Heart left ventricle (tissue), 16 donors: ENCODE data around the gene SMURF1. TPM values are rescaled to one million over a fixed set of nuclear protein-coding genes. Genes with fewer than 3 reads are reported as not detected.

Source experiments
- ATAC-seq, 4 donors: fragments of 200-7000 bp; cut with Tn5 transposase; one replicate each; pipeline ENCODE4 v1.9.1; 2020 to 2022; ENCODE audit warnings: moderate library complexity in 4 of 4, mild to moderate bottlenecking in 3 of 4, moderate number of reproducible peaks in 1 of 4
- DNase-seq, 5 donors: peaks; one replicate each; pipeline ENCODE4 v3.0.0-alpha.2; 2020
- H3K27ac ChIP-seq, 12 donors: fragments of 200-600 bp; sonication (generic) in 4 of 12; one replicate each; pipeline versions ENCODE4 v1.5.0 to v1.8.0; 2016 to 2022; ENCODE audit warnings: mild to moderate bottlenecking in 2 of 12
- H3K27me3 ChIP-seq, 9 donors: fragments of 200-600 bp; sonication (generic) in 2 of 9; one replicate each; pipeline versions ENCODE4 v1.5.1 to v1.8.0; 2016 to 2022; ENCODE audit warnings: mild to moderate bottlenecking in 3 of 9
- H3K36me3 ChIP-seq, 9 donors: fragments of 200-600 bp; sonication (generic) in 2 of 9; one replicate each; pipeline versions ENCODE4 v1.5.0 to v1.8.0; 2018 to 2022; ENCODE audit warnings: mild to moderate bottlenecking in 2 of 9
- H3K4me1 ChIP-seq, 12 donors: fragments of 200-600 bp; sonication (generic) in 4 of 12; one replicate each; pipeline versions ENCODE4 v1.5.0 to v1.8.0; 2016 to 2022; ENCODE audit warnings: mild to moderate bottlenecking in 3 of 12
- H3K4me3 ChIP-seq, 12 donors: fragments of 200-600 bp; sonication (generic) in 4 of 12; one replicate each; pipeline versions ENCODE4 v1.5.0 to v1.8.0; 2017 to 2022; ENCODE audit warnings: mild to moderate bottlenecking in 9 of 12, moderate library complexity in 4 of 12
- H3K9me3 ChIP-seq, 12 donors: fragments of 200-600 bp; sonication (generic) in 4 of 12; one replicate each; pipeline versions ENCODE4 v1.5.0 to v1.8.0; 2016 to 2022; ENCODE audit warnings: mild to moderate bottlenecking in 1 of 12
- POLR2A ChIP-seq, 2 donors: fragments of 450-650 bp; IDR thresholded peaks; one replicate each; pipeline ENCODE4 v1.6.1; 2017; ENCODE audit warnings: antibody characterized with exemption in 2 of 2, mild to moderate bottlenecking in 2 of 2, moderate library complexity in 2 of 2
- WGBS, 4 donors: extraction: QIAGEN DNeasy Blood & Tissue Kit in 2 of 4; methylation state at CpG; one replicate each; pipeline versions ENCODE4 v1.1.5 to v1.1.7; 2013 to 2018; 5-methylcytosine and 5-hydroxymethylcytosine counted together
- intact Hi-C, 10 donors: fragments of 100-400 bp; cut with DNase I; formaldehyde crosslinking; loops; one replicate each; pipeline versions ENCODE4 v1.11.1 to v1.14.2; 2022
- polyA plus RNA-seq, 2 donors: library from polyadenylated mRNA; stranded (reverse); fragments of 200-250 nt; gene quantifications; one replicate each; pipeline ENCODE4 v1.2.3, GENCODE V29; 2013
- total RNA-seq, 9 donors: library from RNA; depleted of rRNA in 2 of 9; stranded (reverse); fragments of >200 nt in 2 of 9; fragmentation: NEBNext Ultra II Directional in 3 of 9; extraction: Animal tissue kit (Norgen Biotek cat#: 25700) in 3 of 9; gene quantifications; one replicate each; pipeline versions ENCODE4 v1.1.0 to v1.2.4, GENCODE V29; 2016 to 2023
- TF ChIP-seq, protein P1 (sequence below), 12 donors: fragments of 200-600 bp; sonication (generic) in 4 of 12; IDR thresholded peaks; one replicate each; pipeline versions ENCODE4 v1.5.0 to v1.8.0; 2018 to 2022; ENCODE audit warnings: antibody characterized with exemption in 12 of 12, mild to moderate bottlenecking in 5 of 12
- donor health status: ischemic (EF 13 %, LVEDD 7.1; RV severe dilation, severe dysfunction).
- donor health status: healthy with polysubstance abuse.
- donor health status: DM: no; HTN: yes; CAD: no.
- donor health status: DM: no; HTN: no; CAD: no.
- donor health status: ischemic (EF 25% LVEDD 6.9; RV normal size, moderate dysfunction).
- donor health status: ischemic (EF 25% LVEDD 5.7; RV mildly dilated, moderate dysfunction).
- donor health status: healthy.
- donor health status: DM: yes; HTN: yes; CAD: no.
- donor health status: ischemic (EF 35%, LVEDD 5.7; RV mildly dilated, moderate dysfunction).
- donor health status: nonischemic (EF 11% LVEDD 7.7; RV severe dilation, severe dysfunction).
- donor health status: DM: yes; HTN: yes; CAD: no.
- donor health status: PGD.
- donor health status: ischemic (EF 29% LVEDD 5.4; RV normal size, mild dysfunction).
- donor health status: nonischemic (EF 23%, LVEDD 6.1; RV moderate dilation, normal function).

The SMURF1 gene
- total and polyA plus RNA-seq, 11 donors, result 3.5 to 15.4 (median 12.4) TPM

GRCh38 chr7:99002827-99003212 lies 141.1 kb downstream of the SMURF1 start:
- peaks cover 0 to 3% (median 0%) of the 10 kb centered on the region in 12 donors for H3K4me1 ChIP-seq
- TF ChIP-seq, protein P1, sequence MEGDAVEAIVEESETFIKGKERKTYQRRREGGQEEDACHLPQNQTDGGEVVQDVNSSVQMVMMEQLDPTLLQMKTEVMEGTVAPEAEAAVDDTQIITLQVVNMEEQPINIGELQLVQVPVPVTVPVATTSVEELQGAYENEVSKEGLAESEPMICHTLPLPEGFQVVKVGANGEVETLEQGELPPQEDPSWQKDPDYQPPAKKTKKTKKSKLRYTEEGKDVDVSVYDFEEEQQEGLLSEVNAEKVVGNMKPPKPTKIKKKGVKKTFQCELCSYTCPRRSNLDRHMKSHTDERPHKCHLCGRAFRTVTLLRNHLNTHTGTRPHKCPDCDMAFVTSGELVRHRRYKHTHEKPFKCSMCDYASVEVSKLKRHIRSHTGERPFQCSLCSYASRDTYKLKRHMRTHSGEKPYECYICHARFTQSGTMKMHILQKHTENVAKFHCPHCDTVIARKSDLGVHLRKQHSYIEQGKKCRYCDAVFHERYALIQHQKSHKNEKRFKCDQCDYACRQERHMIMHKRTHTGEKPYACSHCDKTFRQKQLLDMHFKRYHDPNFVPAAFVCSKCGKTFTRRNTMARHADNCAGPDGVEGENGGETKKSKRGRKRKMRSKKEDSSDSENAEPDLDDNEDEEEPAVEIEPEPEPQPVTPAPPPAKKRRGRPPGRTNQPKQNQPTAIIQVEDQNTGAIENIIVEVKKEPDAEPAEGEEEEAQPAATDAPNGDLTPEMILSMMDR (IDR thresholded peaks at IDR 0.05), result no peak
- TF ChIP-seq POLR2A (IDR thresholded peaks at IDR 0.05), result no peak
- DNase-seq (no peak), ATAC-seq (peak in 1 of 4 donors; percentile 25)
- no peak overlapping the region for H3K4me3 ChIP-seq
- intact Hi-C loops, result no loop called here
- H3K9me3 ChIP-seq, result no peaks in the 10 kb centered on the region
- 82 to 92% (median 86%) methylated on average over 20 of the region's 20 CpGs for WGBS, 4 donors
- no peaks in the 10 kb centered on the region for H3K27me3 ChIP-seq
- H3K27ac ChIP-seq, result no peak overlapping the region
- H3K36me3 ChIP-seq, result peaks cover 0 to 99% (median 87%) of the 10 kb centered on the region in 9 donors

DNA sequence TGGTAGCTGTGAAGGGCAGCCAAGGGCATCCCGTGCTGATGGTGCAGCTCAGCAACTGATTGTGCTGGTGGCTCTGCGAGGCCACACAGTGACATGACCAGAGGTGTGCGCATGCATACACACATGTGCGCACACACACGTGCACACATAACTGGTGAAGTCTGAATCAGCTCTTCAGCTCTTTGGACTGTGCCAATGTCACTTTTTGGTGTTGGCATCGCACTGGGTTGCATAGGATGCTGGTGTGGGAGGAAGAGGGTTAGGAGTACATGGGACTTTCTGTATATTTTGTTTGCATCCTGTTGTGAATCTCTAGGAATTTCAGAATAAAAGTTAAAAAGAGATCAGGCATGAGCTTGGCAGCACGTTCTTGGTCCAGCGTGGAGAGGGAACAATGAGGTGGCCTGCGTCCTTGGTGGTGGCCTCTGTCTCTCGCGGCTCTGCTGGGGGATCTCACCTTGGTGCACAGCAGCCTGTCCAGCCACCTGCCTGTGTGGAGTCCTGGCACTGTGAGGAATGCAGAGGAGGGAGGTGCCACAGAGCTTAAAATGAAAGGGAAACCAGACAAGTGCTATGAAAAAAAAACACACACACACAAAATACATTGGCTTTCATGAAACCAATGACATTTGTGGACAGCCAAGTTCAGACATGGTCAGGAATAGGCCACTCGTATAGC lies 141.6 kb downstream of the SMURF1 start:
- WGBS, 4 donors, result 85 to 92% (median 89%) methylated on average over 12 of the region's 12 CpGs
- DNase-seq, result no peak
- TF ChIP-seq POLR2A (IDR thresholded peaks at IDR 0.05), result no peak
- TF ChIP-seq, protein P1 (IDR thresholded peaks at IDR 0.05), result no peak
- peaks cover 0 to 3% (median 0%) of the 10 kb centered on the region in 12 donors for H3K4me1 ChIP-seq
- no peak for ATAC-seq
- no peak overlapping the region for H3K27ac ChIP-seq
- H3K9me3 ChIP-seq, result no peaks in the 10 kb centered on the region
- H3K36me3 ChIP-seq, result peaks cover 0 to 99% (median 84%) of the 10 kb centered on the region in 9 donors
- H3K27me3 ChIP-seq, result no peaks in the 10 kb centered on the region
- no peak overlapping the region for H3K4me3 ChIP-seq
- intact Hi-C loops, result no loop called here

GRCh38 chr7:99001482-99002147 lies 142.3 kb downstream of the SMURF1 start:
- H3K4me3 ChIP-seq, result no peak overlapping the region
- ATAC-seq (no peak), DNase-seq (no peak)
- TF ChIP-seq, protein P1 (IDR thresholded peaks at IDR 0.05), result no peak
- TF ChIP-seq POLR2A (IDR thresholded peaks at IDR 0.05), result no peak
- no peak overlapping the region for H3K27ac ChIP-seq
- H3K9me3 ChIP-seq, result no peaks in the 10 kb centered on the region
- 84 to 90% (median 88%) methylated on average over 10 of the region's 10 CpGs for WGBS, 4 donors
- H3K36me3 ChIP-seq, result peaks cover 0 to 99% (median 82%) of the 10 kb centered on the region in 9 donors
- H3K27me3 ChIP-seq, result no peaks in the 10 kb centered on the region
- intact Hi-C loops, result no loop called here
- H3K4me1 ChIP-seq, result peaks cover 0 to 3% (median 0%) of the 10 kb centered on the region in 12 donors

DNA sequence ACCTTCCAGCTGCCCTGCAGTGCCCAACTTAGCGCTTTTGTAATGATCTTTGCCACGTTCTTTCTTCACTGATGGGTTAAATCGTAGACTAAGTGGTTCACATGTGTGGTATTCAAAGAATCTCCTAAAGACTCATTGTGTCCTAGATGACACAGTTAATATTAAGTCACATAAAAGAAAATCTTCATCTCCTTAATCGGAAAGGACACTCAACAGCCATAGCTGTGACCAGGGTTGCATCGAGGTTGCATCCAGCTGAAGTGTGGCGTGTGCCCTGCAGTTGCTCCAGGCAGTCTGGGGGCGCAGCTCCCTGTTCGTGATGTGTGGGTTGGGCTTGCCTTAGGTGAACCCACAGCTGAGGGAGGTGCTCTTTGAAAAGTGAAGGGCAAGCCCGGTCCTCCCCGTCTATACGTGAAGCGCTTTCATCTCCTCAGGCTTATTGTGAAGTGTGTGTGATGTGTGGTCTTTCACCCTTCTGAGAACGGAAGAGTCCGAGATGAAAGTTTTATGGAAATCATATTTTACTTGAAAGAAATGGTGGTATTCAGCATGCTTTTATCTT lies 142.9 kb downstream of the SMURF1 start:
- Histone ChIP-seq H3K4me3 (no peak overlapping the region), H3K27ac (no peak overlapping the region), H3K9me3 (no peaks in the 10 kb centered on the region), H3K27me3 (no peaks in the 10 kb centered on the region), H3K4me1 (peaks cover 0 to 3% (median 0%) of the 10 kb centered on the region in 12 donors), H3K36me3 (peaks cover 0 to 99% (median 82%) of the 10 kb centered on the region in 9 donors)
- intact Hi-C loops, result no loop called here
- ATAC-seq (no peak), DNase-seq (no peak)
- WGBS, 4 donors, result 88 to 95% (median 92%) methylated on average over 14 of the region's 14 CpGs
- no peak for TF ChIP-seq POLR2A (IDR thresholded peaks at IDR 0.05)
- TF ChIP-seq, protein P1 (IDR thresholded peaks at IDR 0.05), result no peak
